RWPE2 (cell line): ENCODE data around the gene KNG1.
A peak's percentile ranks its signal among the peaks of the same experiment; 100 is the strongest.

Source experiments
- ATAC-seq: fragments of 200-7000 bp; cut with Tn5 transposase; 3 replicates; pipeline ENCODE4 v1.9.1; 2021; ENCODE audit warnings: low read depth
- DNase-seq: peaks from one replicate; pipeline ENCODE4 v3.0.0-alpha.2; 2020; ENCODE audit warnings: low spot score
- H3K27ac ChIP-seq: fragments of 450-650 bp; 2 replicates; pipeline ENCODE4 v1.5.1; 2017; ENCODE audit warnings: mild to moderate bottlenecking; ENCODE audit not compliant: poor library complexity, severe bottlenecking
- H3K27me3 ChIP-seq: fragments of 250-450 bp; sonication (Bioruptor Pico); 2 replicates; pipeline ENCODE4 v1.5.1; 2021; ENCODE audit warnings: mild to moderate bottlenecking, moderate library complexity; ENCODE audit not compliant: insufficient read depth, poor library complexity, severe bottlenecking
- H3K36me3 ChIP-seq: fragments of 250-450 bp; sonication (Bioruptor Pico); 2 replicates; pipeline ENCODE4 v1.5.1; 2020; ENCODE audit warnings: low read depth, mild to moderate bottlenecking, moderate library complexity
- H3K4me1 ChIP-seq: fragments of 250-450 bp; sonication (Bioruptor Pico); 2 replicates; pipeline ENCODE4 v1.5.1; 2021; ENCODE audit warnings: mild to moderate bottlenecking, moderate library complexity; ENCODE audit not compliant: insufficient read depth, poor library complexity, severe bottlenecking
- H3K4me3 ChIP-seq: fragments of 250-450 bp; sonication (Bioruptor Pico); 2 replicates; pipeline ENCODE4 v1.5.1; 2021; ENCODE audit warnings: mild to moderate bottlenecking, moderate library complexity; ENCODE audit not compliant: severe bottlenecking
- H3K9me3 ChIP-seq: fragments of 250-450 bp; sonication (Bioruptor Pico); 2 replicates; pipeline ENCODE4 v1.5.1; 2021; ENCODE audit warnings: mild to moderate bottlenecking, moderate library complexity; ENCODE audit not compliant: severe bottlenecking
- TF ChIP-seq, protein P1 (sequence below): fragments of 450-650 bp; IDR thresholded peaks from one replicate; pipeline ENCODE4 v1.5.1; 2017; ENCODE audit warnings: mild to moderate bottlenecking, moderate library complexity; ENCODE audit not compliant: poor library complexity, severe bottlenecking

Gene KNG1

DNA sequence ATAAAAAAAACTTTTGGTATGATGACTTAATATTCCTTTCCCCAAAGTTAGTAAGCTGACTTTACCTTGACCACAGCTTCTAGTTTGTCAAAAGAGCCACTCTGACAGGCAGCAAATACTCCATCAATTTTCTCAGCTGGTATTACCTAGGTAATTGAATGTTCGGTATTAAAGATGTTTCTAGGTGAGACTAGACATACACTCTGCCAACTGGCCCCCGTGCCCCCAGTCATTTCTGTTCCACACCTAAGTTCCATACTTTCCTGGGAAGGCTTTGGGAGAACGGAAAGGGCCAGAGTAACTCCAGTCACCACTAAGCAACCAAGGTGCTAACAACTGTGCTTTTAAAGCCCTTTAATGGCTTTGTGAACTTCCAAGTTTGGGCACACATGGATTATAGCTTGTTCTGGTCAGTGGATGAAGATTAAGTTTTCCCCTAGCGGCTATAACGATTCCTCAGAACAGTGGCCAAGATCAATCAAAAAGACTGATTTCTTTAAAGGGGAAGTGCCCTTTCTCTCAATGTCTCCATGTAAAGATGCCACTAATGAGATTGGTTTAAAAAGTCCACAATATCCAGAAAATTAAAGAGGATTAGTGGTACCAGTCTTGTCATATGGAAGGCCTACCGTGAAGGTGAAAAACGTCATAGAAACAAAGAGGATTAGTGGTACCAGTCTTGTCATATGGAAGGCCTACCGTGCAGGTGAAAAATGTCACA lies 73.3 kb downstream of the KNG1 start:
- Histone ChIP-seq H3K4me1 (peaks cover 11% of the 10 kb centered on the region), H3K27ac (peak overlapping the region; percentile 39), H3K27me3 (no peaks in the 10 kb centered on the region), H3K9me3 (no peaks in the 10 kb centered on the region), H3K4me3 (no peak overlapping the region), H3K36me3 (peaks cover 100% of the 10 kb centered on the region)
- ATAC-seq (peak; percentile 51), DNase-seq (no peak)
- TF ChIP-seq, protein P1, sequence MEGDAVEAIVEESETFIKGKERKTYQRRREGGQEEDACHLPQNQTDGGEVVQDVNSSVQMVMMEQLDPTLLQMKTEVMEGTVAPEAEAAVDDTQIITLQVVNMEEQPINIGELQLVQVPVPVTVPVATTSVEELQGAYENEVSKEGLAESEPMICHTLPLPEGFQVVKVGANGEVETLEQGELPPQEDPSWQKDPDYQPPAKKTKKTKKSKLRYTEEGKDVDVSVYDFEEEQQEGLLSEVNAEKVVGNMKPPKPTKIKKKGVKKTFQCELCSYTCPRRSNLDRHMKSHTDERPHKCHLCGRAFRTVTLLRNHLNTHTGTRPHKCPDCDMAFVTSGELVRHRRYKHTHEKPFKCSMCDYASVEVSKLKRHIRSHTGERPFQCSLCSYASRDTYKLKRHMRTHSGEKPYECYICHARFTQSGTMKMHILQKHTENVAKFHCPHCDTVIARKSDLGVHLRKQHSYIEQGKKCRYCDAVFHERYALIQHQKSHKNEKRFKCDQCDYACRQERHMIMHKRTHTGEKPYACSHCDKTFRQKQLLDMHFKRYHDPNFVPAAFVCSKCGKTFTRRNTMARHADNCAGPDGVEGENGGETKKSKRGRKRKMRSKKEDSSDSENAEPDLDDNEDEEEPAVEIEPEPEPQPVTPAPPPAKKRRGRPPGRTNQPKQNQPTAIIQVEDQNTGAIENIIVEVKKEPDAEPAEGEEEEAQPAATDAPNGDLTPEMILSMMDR: no peak
